HepG2 (cell line): Measurements from ENCODE around the gene CSNK1D. TPM values are rescaled to one million over a fixed set of nuclear protein-coding genes. Genes with fewer than 3 reads are reported as not detected.

ENCODE experiments used
- BRF2 ChIP-seq: sonication (generic); formaldehyde crosslinking; IDR thresholded peaks from 2 replicates; pipeline ENCODE4 v1.8.1; 2022; ENCODE audit warnings: mild to moderate bottlenecking, missing genetic modification reagents
- IRF1 ChIP-seq: sonication (generic); formaldehyde crosslinking; IDR thresholded peaks from 2 replicates; pipeline ENCODE4 v1.4.0; 2020; ENCODE audit warnings: low read depth, mild to moderate bottlenecking, missing genetic modification reagents
- LBX2 ChIP-seq: sonication (generic); formaldehyde crosslinking; IDR thresholded peaks from 2 replicates; pipeline ENCODE4 v1.5.0; 2020; ENCODE audit warnings: missing genetic modification reagents, mild to moderate bottlenecking, borderline replicate concordance
- NR1H2 ChIP-seq: sonication (generic); formaldehyde crosslinking; IDR thresholded peaks from 2 replicates; pipeline ENCODE4 v1.8.1; 2022; ENCODE audit warnings: low read depth, missing genetic modification reagents, borderline replicate concordance
- REPIN1 ChIP-seq: sonication (generic); formaldehyde crosslinking; IDR thresholded peaks from 2 replicates; pipeline ENCODE4 v1.8.0; 2022; ENCODE audit warnings: missing genetic modification reagents, low read depth, mild to moderate bottlenecking, borderline replicate concordance
- SOX13 ChIP-seq, 3 experiments: fragments of 450-650 bp in 1 of 3; sonication (generic) in 1 of 3; formaldehyde crosslinking in 1 of 3; IDR thresholded peaks in 2 of 3; conservative IDR thresholded peaks in 1 of 3; 2 replicates each; pipeline versions ENCODE4 v1.5.0 to v1.6.1; 2016 to 2020; ENCODE audit warnings: antibody characterized with exemption in 1 of 3, mild to moderate bottlenecking in 1 of 3, missing compliant biosample characterization in 1 of 3, missing genetic modification reagents in 1 of 3, moderate library complexity in 1 of 3
- SRSF1 ChIP-seq: fragments of 200-400 bp; formaldehyde crosslinking; optimal IDR thresholded peaks from 2 replicates; pipeline ENCODE3; 2017; ENCODE audit warnings: mild to moderate bottlenecking, low read depth, low read length, moderate library complexity
- ZNF275 ChIP-seq: sonication (generic); formaldehyde crosslinking; IDR thresholded peaks from 2 replicates; pipeline ENCODE4 v1.8.0; 2022; ENCODE audit warnings: missing genetic modification reagents, mild to moderate bottlenecking, inconsistent platforms, borderline replicate concordance
- ZNF556 ChIP-seq: sonication (generic); formaldehyde crosslinking; IDR thresholded peaks from 2 replicates; pipeline ENCODE4 v1.4.0; 2020; ENCODE audit warnings: mild to moderate bottlenecking, missing genetic modification reagents, borderline replicate concordance
- ZNF713 ChIP-seq: sonication (generic); formaldehyde crosslinking; IDR thresholded peaks from 2 replicates; pipeline ENCODE4 v1.4.0; 2020; ENCODE audit warnings: mild to moderate bottlenecking, missing genetic modification reagents
- ZNF737 ChIP-seq: sonication (generic); formaldehyde crosslinking; IDR thresholded peaks from 2 replicates; pipeline ENCODE4 v1.5.0; 2020; ENCODE audit warnings: missing genetic modification reagents, mild to moderate bottlenecking, borderline replicate concordance
- ZNF770 ChIP-seq: sonication (generic); formaldehyde crosslinking; IDR thresholded peaks from 2 replicates; pipeline ENCODE4 v1.5.0; 2020; ENCODE audit warnings: mild to moderate bottlenecking, missing genetic modification reagents
- ZUFSP ChIP-seq: sonication (generic); formaldehyde crosslinking; IDR thresholded peaks from 2 replicates; pipeline ENCODE4 v1.9.0; 2021; ENCODE audit warnings: missing genetic modification reagents, mild to moderate bottlenecking, borderline replicate concordance
- polyA plus RNA-seq, 8 experiments: library from polyadenylated mRNA; depleted of rRNA in 3 of 8; stranded (reverse) in 7 of 8; unstranded in 1 of 8; fragments of >200 nt; fragmentation: Illumina TruSeq in 4 of 8; extraction: Trizol in 4 of 8; gene quantifications; 2 replicates each; pipeline versions ENCODE4 v1.2.1 to v1.2.3, GENCODE V29; 2011 to 2016; ENCODE audit warnings: low read depth in 4 of 8, missing spikeins in 1 of 8, mixed read lengths in 1 of 8; ENCODE audit not compliant: insufficient read depth in 1 of 8
- total RNA-seq, 5 experiments: library from RNA; depleted of rRNA; stranded (reverse); fragments of >200 nt; fragmentation: Illumina TruSeq; extraction: Trizol; gene quantifications; 2 replicates each; pipeline ENCODE4 v1.2.3, GENCODE V29; 2016; ENCODE audit warnings: low read depth in 1 of 5

The CSNK1D gene
- total and polyA plus RNA-seq, 2 of the 13 experiments (the other 11 are each of a cell fraction or from before 2014, with no cell fraction given), result 31.5 to 128 TPM

GRCh38 chr17:82320140-82320840, 46.8 kb upstream of the CSNK1D start (continued):
- TF ChIP-seq ZNF737 (no peak), SRSF1 (peak; percentile 48), ZUFSP (CRISPR knock-in tag) (no peak), ZNF556 (CRISPR knock-in tag) (no peak; the same call in 1 of the 2 replicates), REPIN1 (CRISPR knock-in tag) (no peak), LBX2 (no peak; the same call in 1 of the 2 replicates), SOX13 (IDR thresholded peaks at IDR 0.05) (0 out of 2 replicates have a peak, but pooled peaks have one; percentile 25), SOX13 (CRISPR knock-in tag; conservative IDR thresholded peaks at IDR 0.05 in 1 of 2, IDR thresholded peaks at IDR 0.05 in 1 of 2) (no peak), ZNF275 (CRISPR knock-in tag) (no peak), IRF1 (CRISPR knock-in tag) (no peak), ZNF770 (CRISPR knock-in tag) (peak; percentile 42; the same call in 1 of the 2 replicates), NR1H2 (CRISPR knock-in tag) (no peak), BRF2 (CRISPR knock-in tag) (no peak), ZNF713 (CRISPR knock-in tag) (no peak)
